Adrenal gland (tissue), 12 donors: Measurements from ENCODE around the gene CLDN5. TPM values are rescaled to one million over a fixed set of nuclear protein-coding genes. Genes with fewer than 3 reads are reported as not detected.

Source experiments
- DNase-seq, 7 donors: peaks; one replicate each; pipeline ENCODE4 v3.0.0-alpha.2; 2019 to 2020
- H3K27ac ChIP-seq, 5 donors: fragments of 200-600 bp; sonication (generic) in 4 of 5; 1 replicate in 3 of 5; 2 replicates in 2 of 5; pipeline versions ENCODE4 v1.5.1 to v1.8.0; 2016 to 2020; ENCODE audit warnings: mild to moderate bottlenecking in 1 of 5
- H3K27me3 ChIP-seq: fragments of 200-600 bp; 2 replicates; pipeline ENCODE4 v1.8.0; 2021
- H3K36me3 ChIP-seq, 2 donors: fragments of 200-600 bp; replicated peaks in 1 of 2; 1 replicate in 1 of 2; 2 replicates in 1 of 2; pipeline versions ENCODE4 v1.5.1 to v1.8.0; 2018 to 2022
- H3K4me1 ChIP-seq, 2 donors: fragments of 200-600 bp; replicated peaks in 1 of 2; 1 replicate in 1 of 2; 2 replicates in 1 of 2; pipeline versions ENCODE4 v1.5.1 to v1.8.0; 2018 to 2021
- H3K4me3 ChIP-seq, 4 donors: fragments of 200-600 bp; sonication (generic) in 3 of 4; one replicate each; pipeline ENCODE4 v1.5.1; 2016 to 2018
- H3K9me3 ChIP-seq, 3 donors: fragments of 200-600 bp; sonication (generic) in 1 of 3; replicated peaks in 1 of 3; 1 replicate in 2 of 3; 2 replicates in 1 of 3; pipeline versions ENCODE4 v1.5.1 to v1.8.0; 2016 to 2021
- CTCF ChIP-seq, 6 experiments: fragments of 450-650 bp in 4 of 6; fragments of 200-600 bp in 2 of 6; sonication (generic) in 1 of 6; IDR thresholded peaks; 1 replicate in 5 of 6; 2 replicates in 1 of 6; pipeline versions ENCODE4 v1.5.1 to v1.8.0; 2016 to 2021; ENCODE audit warnings: antibody characterized with exemption in 6 of 6, mild to moderate bottlenecking in 2 of 6, moderate library complexity in 1 of 6
- POLR2A ChIP-seq, 2 donors: fragments of 450-650 bp; IDR thresholded peaks; one replicate each; pipeline ENCODE4 v1.6.1; 2017; ENCODE audit warnings: antibody characterized with exemption in 2 of 2, mild to moderate bottlenecking in 2 of 2, moderate library complexity in 1 of 2
- WGBS, 4 donors: extraction: QIAGEN DNeasy Blood & Tissue Kit in 2 of 4; methylation state at CpG; one replicate each; pipeline versions ENCODE4 v1.1.5 to v1.1.7; 2013 to 2017; 5-methylcytosine and 5-hydroxymethylcytosine counted together
- intact Hi-C, 2 donors: fragments of 100-400 bp; cut with DNase I; formaldehyde crosslinking; loops; one replicate each; pipeline versions ENCODE4 v1.14.1 to v1.15.0; 2022 to 2023
- polyA plus RNA-seq, 3 donors: library from polyadenylated mRNA; stranded (reverse); fragments of 200-250 nt in 2 of 3; fragments of 350-450 nt in 1 of 3; fragmentation: Illumina TruSeq in 1 of 3; extraction: RNeasy Lipid Tissue Mini Kit (QIAGEN cat#74804) in 1 of 3; gene quantifications; one replicate each; pipeline ENCODE4 v1.2.3, GENCODE V29; 2013 to 2014
- total RNA-seq, 9 donors: library from RNA; depleted of rRNA in 4 of 9; stranded (reverse); fragments of >200 nt in 4 of 9; fragments of 120-200 nt in 1 of 9; fragmentation: NEBNext Ultra II Directional in 1 of 9; extraction: Animal tissue kit (Norgen Biotek cat#: 25700) in 1 of 9; gene quantifications; one replicate each; pipeline versions ENCODE4 v1.1.0 to v1.2.4, GENCODE V29; 2013 to 2023
- donor health status: healthy with polysubstance abuse.
- donor health status: Bipolar disorder and iron deficiency.
- donor health status: DM: yes; HTN: yes; CAD: no.
- donor health status: DM: no; HTN: no; CAD: no.
- donor health status: DM: no; HTN: no; CAD: no.
- donor health status: DM: yes; HTN: yes; CAD: no.

The CLDN5 gene
- total and polyA plus RNA-seq, 12 donors = 0.40 to 122 (median 31.3) TPM

- Histone ChIP-seq H3K4me3 (peak overlapping the region in 2 of 4 donors; percentile 88 to 91), H3K9me3 (no peaks in the 10 kb centered on the region), H3K27ac (peak overlapping the region in 2 of 5 donors; percentile 94 to 99), H3K27me3 (no peaks in the 10 kb centered on the region), H3K36me3 (peaks cover 0 to 26% of the 10 kb centered on the region in 2 donors), H3K4me1 (peaks cover 15 to 21% of the 10 kb centered on the region in 2 donors)
- TF ChIP-seq CTCF (IDR thresholded peaks at IDR 0.05) (peak in 1 of 6 experiments; percentile 21), POLR2A (IDR thresholded peaks at IDR 0.05) (no peak)
- WGBS, 4 donors = 19 to 21% (median 20%) methylated on average over 5 of the region's 5 CpGs
- DNase-seq = peak in 1 of 7 donors; percentile 35
- intact Hi-C loops = loop anchor here in 1 of 2 donors (10.0 kb wide), 1 partner anchor 183 kb away; the partner anchor contains the start of gene CLTCL1
Measured at GRCh38 chr22:19477321-19478044, 46.7 kb downstream of the CLDN5 start.

- Histone ChIP-seq H3K36me3 (peaks cover 0 to 40% of the 10 kb centered on the region in 2 donors), H3K27ac (no peak overlapping the region)
- WGBS, 4 donors = 74 to 82% (median 78%) methylated on average over 3 of the region's 3 CpGs
Measured at GRCh38 chr22:19476023-19476422, 48.2 kb downstream of the CLDN5 start.

GRCh38 chr22:19473578-19473977, 50.6 kb downstream of the CLDN5 start:
- no peak overlapping the region for H3K27ac ChIP-seq
- intact Hi-C loops = loop anchor here in 1 of 2 donors (10.0 kb wide), 1 partner anchor 179 kb away; the partner anchor contains the start of gene CLTCL1
- peaks cover 0 to 64% of the 10 kb centered on the region in 2 donors for H3K36me3 ChIP-seq
- peak in 5 of 7 donors; percentile 23 to 56 (median 35) for DNase-seq
- peaks cover 12 to 15% of the 10 kb centered on the region in 2 donors for H3K4me1 ChIP-seq
- TF ChIP-seq POLR2A (IDR thresholded peaks at IDR 0.05) (no peak), CTCF (IDR thresholded peaks at IDR 0.05) (no peak)
- no peak overlapping the region for H3K4me3 ChIP-seq
- H3K9me3 ChIP-seq = no peaks in the 10 kb centered on the region
- 63 to 100% (median 74%) methylated on average over 1 to 3 of the region's 3 CpGs for whole genome bisulfite sequencing, 4 donors
- no peaks in the 10 kb centered on the region for H3K27me3 ChIP-seq

More at GRCh38 chr22:19476023-19476422, 48.2 kb downstream of the CLDN5 start:
- Histone ChIP-seq H3K27me3 (no peaks in the 10 kb centered on the region), H3K4me3 (no peak overlapping the region), H3K4me1 (peaks cover 15 to 21% of the 10 kb centered on the region in 2 donors), H3K9me3 (no peaks in the 10 kb centered on the region)
- intact Hi-C loops = loop anchor here in 1 of 2 donors (10.0 kb wide), 1 partner anchor 181 kb away; the partner anchor contains the start of gene CLTCL1
- DNase-seq = peak in 1 of 7 donors; percentile 6
- TF ChIP-seq POLR2A (IDR thresholded peaks at IDR 0.05) (no peak), CTCF (IDR thresholded peaks at IDR 0.05) (no peak)

Other genes with a start within 250 kb of the CLDN5 start
- gene CLTCL1, start 232.7 kb downstream of the CLDN5 start, total RNA-seq = 10 to 100 TPM; 13.0 to 62.8 (median 15.4) TPM
- gene CLTCL1, start 232.7 kb downstream of the CLDN5 start, polyA plus RNA-seq = 10 to 100 TPM; 26.9 to 39.5 (median 28.6) TPM
- gene HIRA, start 92.7 kb downstream of the CLDN5 start, total RNA-seq = 10 to 100 TPM; 11.1 to 47.8 (median 22.0) TPM
- gene HIRA, start 92.7 kb downstream of the CLDN5 start, polyA plus RNA-seq = 10 to 100 TPM in 2 of 3 donors, 1 to 10 TPM in 1; 8.4 to 18.5 (median 11.2) TPM
- gene MRPL40, start 91.9 kb downstream of the CLDN5 start, total RNA-seq = 10 to 100 TPM; 22.4 to 65.9 (median 49.9) TPM
- 100 to 1,000 TPM in 1 of 3 donors, 10 to 100 TPM in 2; 73.6 to 132 (median 92.4) TPM for gene MRPL40, start 91.9 kb downstream of the CLDN5 start, polyA plus RNA-seq
- gene C22orf39, start 76.7 kb downstream of the CLDN5 start, total RNA-seq = 10 to 100 TPM; 27.0 to 72.5 (median 41.2) TPM
- 10 to 100 TPM; 39.6 to 49.6 (median 48.0) TPM for gene C22orf39, start 76.7 kb downstream of the CLDN5 start, polyA plus RNA-seq
- gene UFD1, start 45.2 kb downstream of the CLDN5 start, total RNA-seq = 10 to 100 TPM; 20.1 to 93.3 (median 45.5) TPM
- gene UFD1, start 45.2 kb downstream of the CLDN5 start, polyA plus RNA-seq = 100 to 1,000 TPM in 1 of 3 donors, 10 to 100 TPM in 2; 42.6 to 128 (median 67.6) TPM
- 1 to 10 TPM in 5 of 9 donors, under 1 TPM in 3, not detected in 1; 0.87 to 7.7 (median 1.2) TPM for gene CDC45, start 44.5 kb downstream of the CLDN5 start, total RNA-seq
- 1 to 10 TPM in 2 of 3 donors, under 1 TPM in 1; 0.88 to 2.2 (median 2.0) TPM for gene CDC45, start 44.5 kb downstream of the CLDN5 start, polyA plus RNA-seq
- gene SEPTIN5, start 190.1 kb upstream of the CLDN5 start, total RNA-seq = 10 to 100 TPM in 6 of 9 donors, 1 to 10 TPM in 3; 3.7 to 67.7 (median 14.1) TPM
- gene SEPTIN5, start 190.1 kb upstream of the CLDN5 start, polyA plus RNA-seq = 10 to 100 TPM; 10.7 to 73.4 (median 18.8) TPM
- gene GP1BB, start 199.1 kb upstream of the CLDN5 start, total RNA-seq = 1 to 10 TPM in 7 of 9 donors, under 1 TPM in 1, not detected in 1; 0.42 to 6.6 (median 3.9) TPM
- 10 to 100 TPM in 2 of 3 donors, not detected in 1; 12.4 to 29.8 TPM for gene GP1BB, start 199.1 kb upstream of the CLDN5 start, polyA plus RNA-seq
- gene TBX1, start 236.4 kb upstream of the CLDN5 start, total RNA-seq = 10 to 100 TPM in 1 of 9 donors, 1 to 10 TPM in 3, under 1 TPM in 3, not detected in 2; 0.11 to 10.1 (median 1.1) TPM
- 1 to 10 TPM in 1 of 3 donors, under 1 TPM in 1, not detected in 1; 0.80 to 2.0 TPM for gene TBX1, start 236.4 kb upstream of the CLDN5 start, polyA plus RNA-seq